ENCODE measurements around the gene METTL1.

DNA sequence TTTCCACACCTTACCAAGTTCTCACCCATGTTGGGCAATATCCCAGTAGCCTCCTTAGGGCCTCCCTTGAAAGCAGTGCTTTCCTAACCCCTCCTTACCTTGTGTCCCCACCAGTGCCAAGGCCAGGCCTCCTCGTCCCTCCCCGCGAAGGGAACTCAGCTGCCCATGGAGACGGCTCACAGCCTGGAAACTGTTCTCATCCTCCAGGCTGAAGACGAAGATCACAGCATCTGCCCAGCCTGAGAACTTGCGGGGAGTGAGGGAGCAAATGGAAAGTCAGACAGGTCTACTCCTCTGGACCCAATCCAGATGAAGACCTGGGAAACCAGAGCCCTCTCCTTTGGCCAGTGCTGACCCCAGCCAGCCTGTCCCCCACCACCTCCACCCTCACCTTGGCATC is 38.0 kb downstream of the METTL1 start:
- TF ChIP-seq, protein P1, sequence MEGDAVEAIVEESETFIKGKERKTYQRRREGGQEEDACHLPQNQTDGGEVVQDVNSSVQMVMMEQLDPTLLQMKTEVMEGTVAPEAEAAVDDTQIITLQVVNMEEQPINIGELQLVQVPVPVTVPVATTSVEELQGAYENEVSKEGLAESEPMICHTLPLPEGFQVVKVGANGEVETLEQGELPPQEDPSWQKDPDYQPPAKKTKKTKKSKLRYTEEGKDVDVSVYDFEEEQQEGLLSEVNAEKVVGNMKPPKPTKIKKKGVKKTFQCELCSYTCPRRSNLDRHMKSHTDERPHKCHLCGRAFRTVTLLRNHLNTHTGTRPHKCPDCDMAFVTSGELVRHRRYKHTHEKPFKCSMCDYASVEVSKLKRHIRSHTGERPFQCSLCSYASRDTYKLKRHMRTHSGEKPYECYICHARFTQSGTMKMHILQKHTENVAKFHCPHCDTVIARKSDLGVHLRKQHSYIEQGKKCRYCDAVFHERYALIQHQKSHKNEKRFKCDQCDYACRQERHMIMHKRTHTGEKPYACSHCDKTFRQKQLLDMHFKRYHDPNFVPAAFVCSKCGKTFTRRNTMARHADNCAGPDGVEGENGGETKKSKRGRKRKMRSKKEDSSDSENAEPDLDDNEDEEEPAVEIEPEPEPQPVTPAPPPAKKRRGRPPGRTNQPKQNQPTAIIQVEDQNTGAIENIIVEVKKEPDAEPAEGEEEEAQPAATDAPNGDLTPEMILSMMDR (conservative IDR thresholded peaks at IDR 0.05; ENCODE audit: low read depth in 2 of 2) = no peak
- no peak for TF ChIP-seq REST (IDR thresholded peaks at IDR 0.05; ENCODE audit: unreplicated experiment)
- TF ChIP-seq EZH2phosphoT487 (IDR thresholded peaks at IDR 0.05; ENCODE audit: unreplicated experiment) = no peak
- no peak for TF ChIP-seq ZNF331 (CRISPR knock-in tag; IDR thresholded peaks at IDR 0.05; ENCODE audit: low read depth)
- no peak for TF ChIP-seq EZH2 (IDR thresholded peaks at IDR 0.05; ENCODE audit: low read depth, unreplicated experiment)
